Fibroblast of the conjunctiva (primary cell): ENCODE results near the gene PDIA4.
A peak's percentile ranks its signal among the peaks of the same experiment; 100 is the strongest.
"Not testable (repeated sequence)": the region's sequence is repeated elsewhere in the genome, so short reads cannot be mapped to it uniquely, and the experiment has no call there.

Experiments used
- DNase-seq: peaks from one replicate; pipeline ENCODE4 v3.0.0-alpha.2; 2010; ENCODE audit warnings: low read depth

PDIA4 gene, protein sequence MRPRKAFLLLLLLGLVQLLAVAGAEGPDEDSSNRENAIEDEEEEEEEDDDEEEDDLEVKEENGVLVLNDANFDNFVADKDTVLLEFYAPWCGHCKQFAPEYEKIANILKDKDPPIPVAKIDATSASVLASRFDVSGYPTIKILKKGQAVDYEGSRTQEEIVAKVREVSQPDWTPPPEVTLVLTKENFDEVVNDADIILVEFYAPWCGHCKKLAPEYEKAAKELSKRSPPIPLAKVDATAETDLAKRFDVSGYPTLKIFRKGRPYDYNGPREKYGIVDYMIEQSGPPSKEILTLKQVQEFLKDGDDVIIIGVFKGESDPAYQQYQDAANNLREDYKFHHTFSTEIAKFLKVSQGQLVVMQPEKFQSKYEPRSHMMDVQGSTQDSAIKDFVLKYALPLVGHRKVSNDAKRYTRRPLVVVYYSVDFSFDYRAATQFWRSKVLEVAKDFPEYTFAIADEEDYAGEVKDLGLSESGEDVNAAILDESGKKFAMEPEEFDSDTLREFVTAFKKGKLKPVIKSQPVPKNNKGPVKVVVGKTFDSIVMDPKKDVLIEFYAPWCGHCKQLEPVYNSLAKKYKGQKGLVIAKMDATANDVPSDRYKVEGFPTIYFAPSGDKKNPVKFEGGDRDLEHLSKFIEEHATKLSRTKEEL

DNA sequence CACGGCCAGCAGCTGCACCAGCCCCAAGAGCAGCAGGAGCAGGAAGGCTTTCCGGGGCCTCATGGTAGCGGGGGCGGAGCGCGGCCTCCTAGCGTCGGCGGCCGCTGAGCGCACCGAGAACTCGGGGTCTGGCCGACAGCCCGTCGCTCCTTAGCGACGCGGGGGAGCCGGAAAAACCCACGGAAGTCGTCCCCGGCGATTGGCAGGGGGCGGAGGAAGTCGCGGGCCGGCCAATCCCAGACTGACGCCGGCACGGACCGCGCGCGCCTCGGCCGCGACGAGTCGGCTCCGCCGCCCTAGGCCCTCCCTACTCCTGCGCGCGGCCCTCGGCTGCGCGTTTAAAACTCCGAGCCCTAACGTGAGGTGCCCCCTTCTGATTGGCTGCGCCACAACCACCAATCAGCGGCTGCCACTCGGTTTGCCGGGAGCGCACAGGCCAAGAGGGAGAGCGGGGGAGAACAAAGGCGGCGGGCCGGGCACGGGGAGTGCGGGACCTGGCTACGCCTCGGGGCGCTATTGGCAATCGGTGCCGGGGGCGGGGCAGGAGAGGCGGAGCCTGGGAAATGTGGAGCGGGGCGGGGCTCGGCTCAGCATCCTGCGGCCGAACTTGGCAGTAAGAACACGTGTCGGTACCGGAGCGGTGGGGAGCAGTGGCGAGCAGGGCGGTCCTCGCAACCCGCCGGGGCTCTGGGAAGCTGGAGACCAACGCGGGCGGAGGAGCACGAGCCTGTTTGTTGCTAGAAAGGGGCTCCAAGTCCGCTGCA, at the start of gene PDIA4:
PDIA4 (minus strand) TSS at position 160 of the 764 bp plus-strand sequence; CDS start at position 63, 97 bp downstream.
- DNase-seq = peak; percentile 98

DNA sequence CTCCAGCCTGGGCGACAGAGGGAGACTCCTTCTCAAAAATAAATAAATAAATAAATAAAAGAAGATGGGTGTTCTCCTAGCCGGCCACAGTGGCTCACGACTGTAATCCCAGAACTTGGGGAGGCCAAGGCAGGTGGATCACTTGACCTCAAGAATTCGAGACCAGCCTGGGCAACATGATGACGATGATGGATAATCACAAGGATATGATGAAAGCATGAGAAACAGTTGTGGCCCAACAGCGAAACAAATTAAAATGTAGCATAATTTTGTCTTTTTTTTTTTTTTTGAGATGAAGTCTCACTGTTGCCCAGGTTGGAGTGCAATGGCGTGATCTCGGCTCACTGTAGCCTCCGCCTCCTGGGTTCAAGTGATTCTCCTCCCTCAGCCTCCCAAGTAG, 49.3 kb upstream of the PDIA4 start:
- no peak for DNase-seq

DNA sequence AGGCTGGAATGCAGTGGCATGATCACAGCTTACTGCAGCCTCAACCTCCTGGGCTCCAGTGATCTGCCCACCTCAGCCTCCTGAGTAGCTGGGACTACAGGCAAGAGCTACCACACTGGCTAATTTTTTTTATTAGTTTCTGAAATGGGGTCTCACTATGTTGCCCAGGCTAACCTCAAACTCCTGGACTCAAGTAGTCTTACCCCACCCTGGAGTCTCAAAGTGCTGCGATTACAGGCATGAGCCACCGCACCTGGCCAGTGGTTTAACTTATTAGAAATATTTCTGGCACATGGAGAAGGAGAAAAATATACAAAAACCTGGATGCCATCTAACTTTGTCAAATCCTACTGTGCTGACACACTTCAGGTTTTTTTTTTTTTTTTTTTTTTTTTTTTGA, 47.0 kb upstream of the PDIA4 start:
- DNase-seq = no peak

DNA sequence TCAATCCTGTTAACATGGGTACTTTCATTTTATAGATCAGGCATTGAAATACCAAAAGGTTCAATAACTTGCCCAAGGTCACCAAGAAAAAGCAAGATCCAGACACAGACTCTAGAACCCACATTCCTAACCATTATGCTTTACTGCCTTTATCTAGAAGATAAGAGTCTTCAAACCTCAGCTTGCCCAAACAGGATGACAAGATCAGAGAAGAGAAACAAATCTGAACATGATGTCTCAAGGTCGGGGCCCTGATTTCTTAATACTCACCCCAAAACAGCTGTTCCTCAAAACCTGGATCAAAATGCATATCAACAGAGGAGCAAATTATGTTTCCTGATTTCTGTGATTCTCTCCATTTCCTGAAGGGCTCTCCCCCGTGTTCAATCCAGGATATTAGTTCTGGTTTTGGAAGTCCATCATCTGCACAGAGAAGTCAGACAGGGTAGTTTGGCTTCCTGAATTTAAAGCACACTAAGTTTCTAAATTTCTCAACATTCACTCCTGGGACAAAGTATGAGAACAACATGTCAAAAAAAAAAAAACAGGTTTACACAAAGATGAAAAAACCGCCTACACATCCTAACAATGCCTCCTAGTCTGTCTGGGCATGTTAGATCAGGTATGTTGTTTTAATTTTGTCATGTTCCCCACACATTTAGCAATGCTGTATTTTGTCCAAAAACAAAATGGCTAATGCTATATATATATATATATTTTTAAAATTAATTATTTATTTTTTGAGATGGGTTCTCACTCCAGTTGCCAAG, 46.0 kb upstream of the PDIA4 start:
- no peak for DNase-seq

DNA sequence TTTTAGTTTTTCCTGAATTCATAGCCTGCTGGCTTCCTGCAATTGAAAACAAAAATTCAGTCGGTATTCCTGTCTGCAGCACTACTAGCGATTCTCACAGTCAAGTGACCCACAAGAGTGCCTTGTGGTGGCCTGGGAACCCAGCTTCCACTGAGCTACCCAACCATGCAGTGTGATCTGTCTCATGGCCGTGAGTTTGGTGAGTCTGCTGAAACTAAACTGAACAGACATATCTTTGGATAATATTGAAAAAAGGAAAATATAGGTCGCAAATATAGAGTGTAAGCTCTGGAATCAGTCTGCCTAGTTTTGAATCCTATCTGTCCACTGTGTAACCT, 44.1 kb upstream of the PDIA4 start:
- no peak for DNase-seq

DNA sequence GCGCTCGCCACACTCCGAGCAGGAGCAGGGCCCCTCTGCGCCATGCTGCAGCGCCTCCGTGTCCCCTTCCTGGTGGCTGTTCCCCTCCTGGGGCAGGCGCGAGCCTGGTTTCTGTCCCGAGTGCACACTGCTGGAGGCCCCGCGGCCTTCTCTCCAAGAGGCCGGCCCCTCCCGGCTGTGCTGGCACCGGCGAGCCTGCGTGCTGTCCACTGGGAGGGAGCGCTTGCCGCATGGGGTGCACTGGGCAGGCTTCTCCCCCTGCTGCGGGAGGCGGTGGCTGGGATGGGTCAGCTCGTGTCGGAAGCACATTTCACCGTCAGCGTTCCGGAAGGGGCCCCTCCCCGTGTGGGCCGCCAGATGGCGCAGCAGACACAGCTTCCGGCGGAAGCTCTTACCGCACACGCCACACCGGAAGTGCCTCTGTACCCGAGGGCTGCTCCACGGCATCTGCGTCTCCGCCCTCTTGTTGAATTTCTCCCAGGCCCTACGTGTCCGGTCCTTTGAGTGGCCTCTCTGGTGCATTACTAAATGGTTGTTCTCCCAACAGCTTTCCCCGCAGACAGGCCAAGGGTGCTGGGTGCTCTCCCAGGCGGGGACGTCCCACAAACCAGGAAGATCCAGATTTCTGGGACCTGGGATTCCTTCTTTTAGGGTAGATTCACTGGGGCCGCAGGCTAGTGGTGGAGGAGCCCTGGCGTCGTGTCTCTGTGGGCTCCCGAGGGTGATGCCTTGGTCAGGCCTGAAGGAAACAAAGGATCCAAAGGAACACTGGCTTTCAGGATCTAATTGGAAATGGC, 43.5 kb upstream of the PDIA4 start:
- DNase-seq = peak; percentile 6

DNA sequence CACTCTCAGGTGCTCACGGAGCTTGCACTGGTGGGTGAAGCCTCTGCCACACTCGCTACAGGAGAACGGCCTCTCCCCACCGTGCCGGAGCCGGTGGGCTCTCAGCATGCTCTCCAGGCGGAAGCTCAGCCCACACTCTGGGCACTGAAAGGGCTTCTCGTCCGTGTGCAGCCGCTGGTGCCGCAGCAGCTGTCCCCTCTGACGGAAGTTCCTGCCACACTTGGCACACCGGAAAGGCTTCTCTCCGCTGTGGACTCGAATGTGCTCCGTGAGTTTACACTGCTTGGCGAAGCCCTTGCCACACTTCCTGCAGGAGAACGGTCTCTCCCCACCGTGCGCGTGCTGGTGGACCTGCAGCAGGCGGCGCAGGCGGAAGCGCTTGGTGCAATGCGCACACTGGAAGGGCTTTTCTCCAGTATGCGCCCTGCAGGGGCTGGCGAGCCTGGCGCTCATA, 42.9 kb upstream of the PDIA4 start:
- DNase-seq = no peak

DNA sequence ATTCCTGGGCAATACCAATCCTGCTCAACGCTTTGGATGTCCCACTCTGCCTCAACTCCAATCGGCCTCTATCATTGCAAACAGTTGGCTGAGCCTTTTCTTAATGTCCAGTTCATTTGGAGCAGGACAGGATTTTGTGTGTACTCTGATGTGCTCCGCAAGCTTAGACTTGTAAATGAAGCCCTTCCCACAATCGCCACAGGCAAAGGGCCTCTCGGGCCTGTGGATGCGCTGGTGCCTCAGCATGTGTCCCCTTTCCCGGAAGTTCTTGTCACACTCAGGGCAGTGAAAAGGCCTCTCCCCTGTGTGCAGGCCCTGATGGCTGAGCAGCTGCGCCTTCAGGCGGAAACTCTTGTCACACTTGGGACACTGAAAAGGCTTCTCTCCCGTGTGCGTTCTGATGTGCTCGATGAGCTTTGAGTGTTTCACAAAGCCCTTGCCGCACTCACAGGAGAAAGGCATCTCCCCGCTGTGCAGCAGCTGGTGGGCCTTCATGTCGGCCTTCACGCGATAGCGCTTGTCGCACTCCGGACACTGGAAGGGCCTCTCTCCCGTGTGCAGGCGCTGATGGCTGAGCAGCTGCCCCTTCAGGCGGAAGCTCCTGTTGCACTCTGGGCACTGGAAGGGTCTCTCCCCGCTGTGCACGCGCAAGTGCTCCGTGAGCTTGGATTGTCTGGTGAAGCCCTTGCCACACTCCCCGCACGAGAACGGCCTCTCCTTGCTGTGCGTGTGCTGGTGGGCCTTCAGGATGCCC, 42.2 kb upstream of the PDIA4 start:
- no peak for DNase-seq

DNA sequence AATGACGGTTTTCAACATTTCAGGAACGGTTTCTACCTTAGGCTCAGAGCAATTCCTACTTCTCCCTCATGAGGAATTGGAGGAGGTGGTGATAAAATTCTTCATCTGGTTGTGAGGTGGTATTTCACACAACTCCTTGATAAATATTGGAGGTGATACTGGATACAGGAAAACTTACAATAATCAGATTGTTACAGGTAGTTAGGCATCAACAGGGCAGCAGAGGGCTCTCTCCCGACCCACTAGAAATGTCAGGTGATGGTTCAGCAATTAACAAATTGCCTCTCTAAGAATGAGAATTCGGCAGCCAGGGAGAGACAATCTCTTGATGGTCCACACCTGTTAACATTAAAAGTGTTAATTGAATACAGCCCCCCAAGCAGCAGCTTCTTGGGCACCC, 39.6 kb upstream of the PDIA4 start:
- DNase-seq = no peak

DNA sequence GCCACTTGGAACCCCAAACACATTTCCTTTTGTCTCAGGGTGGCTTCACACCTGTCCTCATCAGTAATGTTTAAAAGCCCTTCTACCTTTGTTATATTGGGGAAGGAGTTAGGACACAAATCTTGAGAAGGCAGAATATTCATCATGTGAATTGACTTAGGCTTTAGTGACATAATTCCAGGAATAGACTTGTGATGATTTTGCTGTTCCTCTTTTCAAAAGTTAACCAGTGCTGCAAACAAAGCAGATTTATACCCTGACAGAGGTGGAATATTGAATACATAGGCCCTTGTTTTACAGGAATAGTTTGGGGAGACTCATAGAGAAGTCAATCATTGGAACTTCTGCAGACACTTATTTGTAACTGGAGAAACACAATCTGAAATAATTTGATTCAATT, 35.2 kb upstream of the PDIA4 start:
- DNase-seq = no peak

DNA sequence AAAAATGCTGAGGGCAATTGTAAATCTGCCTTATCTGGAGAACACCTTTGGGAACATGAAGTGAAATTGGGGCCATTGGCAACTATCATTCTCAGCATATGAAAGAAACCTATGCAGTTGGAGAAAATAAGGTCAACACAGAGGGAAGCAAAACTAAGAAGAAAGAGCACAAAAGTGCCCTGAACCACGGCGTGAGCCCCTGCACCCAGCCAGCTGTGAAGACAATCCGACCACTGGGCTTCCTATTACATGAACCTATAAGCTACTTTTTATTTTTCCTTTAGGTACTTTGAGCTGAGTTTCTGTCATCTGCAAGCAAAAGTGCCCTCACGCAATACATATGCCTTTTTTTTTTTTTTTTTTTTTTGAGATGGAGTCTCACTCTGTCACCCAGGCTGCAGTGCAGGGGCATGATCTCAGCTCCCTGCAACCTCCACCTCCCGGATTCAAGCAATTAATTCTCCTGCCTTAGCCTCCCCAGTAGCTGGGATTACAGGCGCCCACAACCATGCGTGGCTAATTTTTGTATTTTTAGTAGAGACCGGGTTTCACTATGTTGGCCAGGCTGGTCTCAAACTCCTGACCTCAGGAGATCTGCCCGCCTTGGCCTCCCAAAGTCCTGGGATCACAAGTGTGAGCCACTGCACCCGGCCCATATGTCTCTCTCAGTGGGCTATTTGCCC, 34.1 kb upstream of the PDIA4 start:
- DNase-seq = not testable (repeated sequence)

DNA sequence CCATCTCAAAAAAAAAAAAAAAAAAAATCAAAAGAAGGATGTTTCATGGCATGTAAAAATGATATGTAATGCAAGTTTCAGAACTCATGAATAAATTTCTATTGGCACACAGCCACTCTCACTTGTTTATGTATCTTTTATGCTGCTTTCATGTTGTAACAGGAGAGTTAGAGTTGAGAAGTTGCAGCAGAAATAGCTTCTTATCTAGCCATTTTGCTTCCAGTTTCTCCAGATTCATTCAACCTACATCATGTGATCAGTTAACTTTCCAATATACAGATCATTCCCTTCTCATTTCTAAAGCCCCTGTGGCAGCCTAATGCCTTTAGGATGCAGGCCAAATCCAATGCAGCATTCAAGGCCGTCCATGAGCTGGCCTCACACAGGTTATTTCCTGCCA, 31.9 kb upstream of the PDIA4 start:
- no peak for DNase-seq

DNA sequence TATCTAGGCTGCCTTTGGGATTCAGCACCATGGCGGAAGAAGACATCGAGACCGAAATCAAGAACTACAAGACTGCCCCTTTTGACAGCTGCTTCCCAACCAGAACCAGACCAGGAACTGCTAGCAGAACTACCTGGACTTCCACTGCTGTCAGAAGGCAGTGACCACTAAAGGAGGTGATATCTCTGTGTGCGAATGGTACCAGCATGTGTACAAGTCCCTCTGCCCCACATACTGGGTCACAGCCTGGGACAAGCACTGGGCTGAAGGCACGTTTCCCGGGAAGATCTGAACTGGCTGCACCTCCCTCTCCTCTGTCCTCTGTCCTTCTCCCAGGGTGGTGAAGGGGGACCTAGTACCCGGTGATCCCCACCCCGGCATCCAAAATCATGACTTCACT, 25.6 kb upstream of the PDIA4 start:
- no peak for DNase-seq

DNA sequence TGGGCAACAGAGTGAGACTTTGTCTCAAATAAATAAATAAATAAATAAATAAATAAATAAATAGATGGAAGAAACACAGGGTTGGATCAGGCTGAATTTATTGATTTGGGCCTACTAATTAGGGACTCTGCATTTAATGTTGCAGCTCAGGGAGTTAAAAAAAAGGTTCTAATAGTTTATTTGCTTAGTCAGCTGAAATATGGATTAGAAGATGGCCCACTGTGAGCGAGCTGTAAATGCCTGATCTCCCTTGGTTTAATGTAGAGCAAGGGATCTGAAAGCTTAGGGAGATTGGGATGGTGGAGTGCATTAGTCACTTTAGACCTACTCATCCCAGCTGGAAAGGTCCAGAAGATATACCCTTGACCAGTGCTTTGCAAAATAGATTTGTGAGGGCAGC, 25.1 kb upstream of the PDIA4 start:
- DNase-seq = no peak

DNA sequence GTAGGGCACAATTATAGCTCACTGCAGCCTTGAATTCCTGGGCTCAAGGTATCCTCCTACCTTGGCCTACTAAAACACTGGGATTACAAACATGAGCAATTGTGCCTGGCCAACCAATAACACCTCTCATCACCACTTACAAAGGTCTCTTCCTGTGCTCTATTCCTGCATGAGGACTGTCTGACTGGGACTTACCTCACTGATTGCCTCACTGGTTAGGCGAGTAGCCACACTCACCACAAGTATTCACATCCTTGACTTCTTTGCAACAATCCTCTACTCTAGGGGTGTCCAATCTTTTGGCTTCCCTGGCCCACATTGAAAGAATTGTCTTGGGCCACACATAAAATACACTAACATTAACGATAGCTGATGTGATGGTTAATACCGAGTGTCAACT, 22.6 kb upstream of the PDIA4 start:
- DNase-seq = no peak

DNA sequence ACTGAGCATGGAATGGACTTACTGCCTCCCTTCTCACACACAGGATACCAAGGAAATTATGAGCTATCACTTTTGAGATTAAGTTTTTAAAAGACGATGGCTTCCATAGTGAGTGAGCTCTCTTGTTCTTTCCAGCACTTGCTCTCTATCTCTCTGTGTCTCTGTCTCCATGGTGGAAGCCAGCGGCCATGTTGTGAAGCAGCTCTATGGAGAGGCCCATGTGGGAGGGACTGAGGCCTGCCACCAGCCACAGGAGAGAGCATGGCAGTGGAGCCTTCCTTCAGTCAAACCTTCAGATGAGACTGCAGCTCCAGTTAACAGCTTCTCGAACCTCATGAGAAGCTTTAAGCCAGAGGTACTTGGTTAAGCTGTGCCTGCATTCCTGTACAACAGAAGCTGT, 20.5 kb upstream of the PDIA4 start:
- no peak for DNase-seq

DNA sequence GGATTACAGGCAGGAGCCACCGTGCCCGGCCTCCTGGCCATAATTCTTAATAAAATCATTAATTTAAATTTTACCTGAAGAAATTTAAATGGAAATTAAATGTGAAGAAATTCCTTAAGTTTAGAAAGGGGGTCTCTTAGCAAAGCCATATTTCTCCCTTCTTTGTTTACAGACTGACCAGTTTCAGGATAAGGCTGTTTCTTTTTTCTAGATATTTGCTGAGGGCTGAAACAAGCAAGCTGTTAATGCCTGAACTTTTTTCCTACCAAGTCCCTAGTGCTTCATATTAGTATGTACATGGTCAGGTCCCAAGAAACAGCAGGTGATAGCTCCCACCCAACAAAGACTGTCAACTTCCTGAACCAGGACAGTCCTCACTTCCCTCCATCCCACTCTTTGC, 18.1 kb upstream of the PDIA4 start:
- no peak for DNase-seq

DNA sequence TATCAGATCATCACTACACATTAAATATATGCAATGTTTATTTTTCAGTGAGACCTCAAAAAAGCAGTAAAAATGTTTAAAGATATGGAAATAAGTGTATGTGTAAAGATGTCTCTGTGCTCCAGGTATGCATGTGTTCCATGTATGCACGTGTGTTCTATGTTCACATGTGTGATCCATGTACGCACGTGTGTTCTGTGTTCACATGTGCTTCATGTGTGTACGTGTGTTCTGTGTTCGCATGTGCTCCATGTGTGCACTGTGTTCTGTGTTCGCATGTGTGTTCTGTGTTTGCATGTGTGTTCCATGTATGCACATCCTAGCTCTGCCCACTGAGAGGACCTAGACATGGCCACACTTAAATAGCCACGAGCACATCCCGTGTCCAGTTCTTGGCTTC, 15.6 kb upstream of the PDIA4 start:
- DNase-seq = no peak

DNA sequence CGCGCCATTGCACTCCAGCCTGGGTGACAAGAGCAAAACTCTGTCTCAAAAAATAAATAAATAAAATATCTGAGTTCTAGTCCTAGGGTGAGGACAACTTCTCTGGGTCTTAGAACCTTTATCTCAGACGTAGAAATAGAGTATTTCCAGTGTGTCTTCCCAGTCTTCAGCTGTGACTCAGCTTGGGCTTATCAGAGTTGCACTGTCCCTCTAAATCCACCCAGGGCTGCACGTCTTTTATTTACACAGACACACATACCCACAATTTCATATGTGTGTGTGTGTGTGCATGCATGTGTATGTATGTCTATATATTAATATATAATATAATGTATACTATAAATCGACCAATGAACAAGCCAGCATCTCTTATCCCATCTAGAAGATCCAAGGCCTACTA, 13.0 kb upstream of the PDIA4 start:
- no peak for DNase-seq

DNA sequence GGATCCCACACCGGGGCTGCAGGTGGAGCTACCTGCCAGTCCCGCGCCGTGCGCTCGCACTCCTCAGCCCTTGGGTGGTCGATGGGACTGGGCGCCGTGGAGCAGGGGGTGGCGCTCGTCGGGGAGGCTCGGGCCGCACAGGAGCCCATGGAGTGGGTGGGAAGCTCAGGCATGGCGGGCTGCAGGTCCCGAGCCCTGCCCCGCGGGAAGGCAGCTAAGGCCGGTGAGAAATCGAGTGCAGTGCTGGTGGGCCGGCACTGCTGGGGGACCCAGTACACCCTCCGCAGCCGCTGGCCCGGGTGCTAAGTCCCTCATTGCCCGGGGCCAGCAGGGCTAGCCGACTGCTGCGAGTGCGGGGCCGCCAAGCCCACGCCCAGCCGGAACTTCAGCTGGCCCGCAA, 10.3 kb upstream of the PDIA4 start:
- not testable (repeated sequence) for DNase-seq
